Breast epithelium (tissue), 4 donors: ENCODE measurements around the gene IGLL1. TPM values are rescaled to one million over a fixed set of nuclear protein-coding genes. Genes with fewer than 3 reads are reported as not detected.

Source experiments
- DNase-seq, 2 donors: peaks; one replicate each; pipeline ENCODE4 v3.0.0-alpha.2; 2019; ENCODE audit warnings: low spot score in 2 of 2
- H3K27ac ChIP-seq, 2 donors: fragments of 200-600 bp; sonication (generic) in 1 of 2; one replicate each; pipeline ENCODE4 v1.5.1; 2016 to 2019; ENCODE audit warnings: mild to moderate bottlenecking in 1 of 2
- H3K27me3 ChIP-seq, 2 donors: fragments of 200-600 bp; sonication (generic) in 1 of 2; one replicate each; pipeline versions ENCODE4 v1.5.1 to v1.6.0; 2017 to 2019; ENCODE audit warnings: control low read depth in 1 of 2, mild to moderate bottlenecking in 1 of 2
- H3K36me3 ChIP-seq: fragments of 200-600 bp; one replicate; pipeline ENCODE4 v1.5.1; 2019
- H3K4me1 ChIP-seq, 2 donors: fragments of 200-600 bp; sonication (generic); one replicate each; pipeline ENCODE4 v1.5.1; 2016 to 2019; ENCODE audit warnings: control low read depth in 1 of 2
- H3K4me3 ChIP-seq, 3 donors: fragments of 200-600 bp; sonication (generic); 1 replicate in 2 of 3; 2 replicates in 1 of 3; pipeline ENCODE4 v1.5.1; 2016 to 2019; ENCODE audit warnings: mild to moderate bottlenecking in 3 of 3, moderate library complexity in 2 of 3
- H3K9me3 ChIP-seq, 2 donors: fragments of 200-600 bp; sonication (generic) in 1 of 2; one replicate each; pipeline ENCODE4 v1.5.1; 2016 to 2019; ENCODE audit warnings: control low read depth in 1 of 2
- CTCF ChIP-seq, 3 donors: fragments of 450-650 bp; IDR thresholded peaks; one replicate each; pipeline ENCODE4 v1.5.1; 2016 to 2017; ENCODE audit warnings: antibody characterized with exemption in 3 of 3, mild to moderate bottlenecking in 3 of 3, moderate library complexity in 3 of 3
- POLR2A ChIP-seq: fragments of 450-650 bp; IDR thresholded peaks from one replicate; pipeline ENCODE4 v1.6.1; 2016; ENCODE audit warnings: antibody characterized with exemption, mild to moderate bottlenecking, moderate library complexity
- POLR2AphosphoS5 ChIP-seq, 3 donors: sonication (generic); formaldehyde crosslinking; IDR thresholded peaks; one replicate each; pipeline ENCODE4 v1.6.1; 2017; ENCODE audit warnings: antibody characterized with exemption in 3 of 3
- intact Hi-C: fragments of 100-400 bp; cut with DNase I; formaldehyde crosslinking; loops from one replicate; pipeline ENCODE4 v1.15.1; 2023; ENCODE audit warnings: low total_unique reads
- total RNA-seq, 3 donors: library from RNA; depleted of rRNA; stranded (reverse); fragments of >200 nt; gene quantifications; one replicate each; pipeline ENCODE4 v1.1.0, GENCODE V29; 2016

Gene IGLL1
- total RNA-seq, 3 donors from 2014 or later = not detected

DNA sequence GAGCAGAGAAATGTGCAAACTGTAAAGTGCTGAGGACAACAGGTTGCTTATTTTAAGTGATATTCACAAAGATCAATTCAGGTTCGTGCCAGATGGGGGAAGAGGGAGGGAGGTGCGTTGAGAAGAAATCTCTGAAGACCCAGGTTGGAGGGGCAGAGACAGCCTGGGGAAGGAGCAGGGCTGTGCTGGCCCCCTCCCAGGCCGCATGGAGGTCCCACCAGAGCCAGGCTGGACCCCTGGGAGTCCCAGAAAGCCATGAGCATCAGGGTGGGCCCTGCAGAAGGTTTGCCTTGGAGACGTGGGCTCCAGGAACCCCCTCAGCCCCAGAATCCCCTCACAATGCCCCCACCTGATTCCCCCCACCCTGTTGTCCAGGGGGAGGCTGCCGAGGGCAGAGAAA, 47.4 kb downstream of the IGLL1 start:
- no peaks in the 10 kb centered on the region for H3K27me3 ChIP-seq
- no peaks in the 10 kb centered on the region for H3K36me3 ChIP-seq
- TF ChIP-seq POLR2AphosphoS5 (IDR thresholded peaks at IDR 0.05) = no peak
- no peak for TF ChIP-seq POLR2A
- no peak for TF ChIP-seq CTCF (IDR thresholded peaks at IDR 0.05)
- no peak for DNase-seq
- H3K27ac ChIP-seq = no peak overlapping the region
- H3K4me3 ChIP-seq = no peak overlapping the region
- H3K4me1 ChIP-seq = no peaks in the 10 kb centered on the region
- H3K9me3 ChIP-seq = no peaks in the 10 kb centered on the region
- intact Hi-C loops = no loop called here

- Histone ChIP-seq H3K4me3 (no peak overlapping the region), H3K36me3 (no peaks in the 10 kb centered on the region), H3K9me3 (no peaks in the 10 kb centered on the region), H3K4me1 (no peaks in the 10 kb centered on the region), H3K27me3 (no peaks in the 10 kb centered on the region), H3K27ac (no peak overlapping the region)
- TF ChIP-seq CTCF (IDR thresholded peaks at IDR 0.05) (no peak), POLR2AphosphoS5 (IDR thresholded peaks at IDR 0.05) (no peak), POLR2A (no peak)
- intact Hi-C loops = no loop called here
- no peak for DNase-seq
Observed at GRCh38 chr22:23531966-23532705, 48.0 kb downstream of the IGLL1 start.

- H3K4me1 ChIP-seq = no peaks in the 10 kb centered on the region
- no peak overlapping the region for H3K27ac ChIP-seq
- H3K36me3 ChIP-seq = no peaks in the 10 kb centered on the region
- TF ChIP-seq CTCF (IDR thresholded peaks at IDR 0.05) = no peak
- no peak for TF ChIP-seq POLR2A
- TF ChIP-seq POLR2AphosphoS5 (IDR thresholded peaks at IDR 0.05) = no peak
- intact Hi-C loops = no loop called here
- H3K27me3 ChIP-seq = no peaks in the 10 kb centered on the region
- no peak overlapping the region for H3K4me3 ChIP-seq
- DNase-seq = no peak
- H3K9me3 ChIP-seq = no peaks in the 10 kb centered on the region
Observed at GRCh38 chr22:23531283-23531956, 48.7 kb downstream of the IGLL1 start.

DNA sequence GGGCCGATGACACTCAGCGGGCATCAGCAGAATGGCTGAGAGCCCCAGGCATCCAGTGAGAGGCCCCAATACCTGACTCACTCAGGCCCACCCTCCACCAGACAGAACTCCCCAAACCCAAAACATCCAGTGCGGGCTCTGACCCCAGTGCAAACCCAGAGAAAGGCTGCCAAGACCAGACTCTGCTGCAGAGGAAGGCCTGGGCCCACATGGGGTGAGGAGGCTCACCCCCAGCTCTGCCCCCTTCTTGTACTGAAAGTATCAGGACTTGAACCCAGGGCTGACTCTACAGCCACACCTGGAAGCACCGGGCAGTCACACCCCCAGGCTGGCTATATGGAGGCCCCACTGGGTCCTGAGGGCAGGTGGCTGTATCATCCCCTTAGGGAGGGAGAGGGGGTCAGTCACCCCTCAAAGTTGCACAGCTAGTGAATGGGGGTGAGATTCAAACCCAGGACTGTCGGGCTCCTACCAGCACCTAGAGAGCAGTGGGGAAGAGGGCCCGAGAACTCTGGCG, 49.3 kb downstream of the IGLL1 start:
- Histone ChIP-seq H3K9me3 (no peaks in the 10 kb centered on the region), H3K27me3 (no peaks in the 10 kb centered on the region), H3K4me1 (no peaks in the 10 kb centered on the region), H3K36me3 (no peaks in the 10 kb centered on the region), H3K27ac (no peak overlapping the region), H3K4me3 (no peak overlapping the region)
- TF ChIP-seq POLR2AphosphoS5 (IDR thresholded peaks at IDR 0.05) (no peak), POLR2A (no peak), CTCF (IDR thresholded peaks at IDR 0.05) (no peak)
- intact Hi-C loops = loop anchor here (1.0 kb wide), 1 partner anchor 18 kb away; no protein-coding TSS in a partner anchor
- no peak for DNase-seq

DNA sequence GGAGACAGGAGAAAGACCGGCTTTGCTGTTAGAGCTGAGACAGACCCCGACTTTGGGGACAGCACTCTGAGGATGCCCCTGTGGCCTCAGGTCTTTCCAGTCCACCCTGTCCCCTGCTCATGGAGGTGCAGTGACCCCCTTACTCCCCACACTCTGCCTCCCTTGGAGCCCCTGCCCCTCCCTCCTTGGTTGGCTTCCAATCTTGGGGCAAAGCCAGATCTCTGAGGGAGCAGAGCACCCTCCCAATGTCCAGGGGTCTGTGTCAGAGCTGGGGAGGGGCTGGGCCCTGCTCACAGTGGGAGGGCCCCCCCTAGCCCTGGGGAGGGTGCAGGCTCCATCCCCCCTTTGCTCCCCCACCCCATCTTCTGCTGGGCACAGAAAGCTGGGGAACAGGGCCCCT, 50.0 kb downstream of the IGLL1 start:
- H3K27me3 ChIP-seq = no peaks in the 10 kb centered on the region
- TF ChIP-seq POLR2AphosphoS5 (IDR thresholded peaks at IDR 0.05) (no peak), POLR2A (no peak), CTCF (IDR thresholded peaks at IDR 0.05) (no peak)
- intact Hi-C loops = loop anchor here (1.0 kb wide), 1 partner anchor 19 kb away; no protein-coding TSS in a partner anchor
- DNase-seq = no peak
- H3K9me3 ChIP-seq = no peaks in the 10 kb centered on the region
- no peak overlapping the region for H3K4me3 ChIP-seq
- H3K4me1 ChIP-seq = no peaks in the 10 kb centered on the region
- no peaks in the 10 kb centered on the region for H3K36me3 ChIP-seq
- no peak overlapping the region for H3K27ac ChIP-seq
